Prostate gland (tissue), 2 donors: ENCODE results near the gene PRKAB1. TPM values are rescaled to one million over a fixed set of nuclear protein-coding genes. Genes with fewer than 3 reads are reported as not detected.

Experiments
- DNase-seq: peaks from one replicate; pipeline ENCODE4 v3.0.0-alpha.2; 2019; ENCODE audit warnings: low spot score
- H3K27ac ChIP-seq, 2 donors: fragments of 200-600 bp; sonication (generic); 2 replicates each; pipeline ENCODE4 v1.5.1; 2017 to 2019
- H3K27me3 ChIP-seq: fragments of 200-600 bp; sonication (generic); replicated peaks from 2 replicates; pipeline ENCODE4 v1.5.1; 2019; ENCODE audit not compliant: insufficient read depth
- H3K36me3 ChIP-seq, 2 donors: fragments of 200-600 bp; sonication (generic); 1 replicate in 1 of 2; 2 replicates in 1 of 2; pipeline versions ENCODE4 v1.5.1 to v1.8.1; 2017 to 2019
- H3K4me1 ChIP-seq: fragments of 200-600 bp; sonication (generic); replicated peaks from 2 replicates; pipeline ENCODE4 v1.5.1; 2019
- H3K4me3 ChIP-seq, 2 donors: fragments of 200-600 bp; sonication (generic); 2 replicates each; pipeline ENCODE4 v1.5.1; 2017 to 2019
- H3K9me3 ChIP-seq: fragments of 200-600 bp; sonication (generic); 2 replicates; pipeline ENCODE4 v1.5.1; 2017
- POLR2A ChIP-seq: fragments of 450-650 bp; IDR thresholded peaks from one replicate; pipeline ENCODE4 v1.6.1; 2016; ENCODE audit warnings: antibody characterized with exemption, mild to moderate bottlenecking
- POLR2AphosphoS5 ChIP-seq: sonication (generic); formaldehyde crosslinking; IDR thresholded peaks from one replicate; pipeline ENCODE4 v1.6.1; 2017; ENCODE audit warnings: antibody characterized with exemption
- WGBS: methylation state at CpG from one replicate; pipeline ENCODE4 v1.1.5; 2018; 5-methylcytosine and 5-hydroxymethylcytosine counted together
- intact Hi-C: fragments of 100-400 bp; cut with DNase I; formaldehyde crosslinking; loops from one replicate; pipeline ENCODE4 v1.14.2; 2022
- total RNA-seq, 2 donors: library from RNA; depleted of rRNA; stranded (reverse); fragments of >200 nt; gene quantifications; one replicate each; pipeline ENCODE4 v1.1.0, GENCODE V29; 2016
- TF ChIP-seq, protein P1 (sequence below), 4 experiments: fragments of 200-600 bp in 2 of 4; fragments of 450-650 bp in 2 of 4; sonication (generic) in 2 of 4; IDR thresholded peaks; 1 replicate in 3 of 4; 2 replicates in 1 of 4; pipeline ENCODE4 v1.5.1; 2016 to 2019; ENCODE audit warnings: antibody characterized with exemption in 4 of 4, mild to moderate bottlenecking in 2 of 4, moderate library complexity in 2 of 4

The PRKAB1 gene
- total RNA-seq, 2 donors from 2014 or later: 17.3 to 36.7 TPM

DNA sequence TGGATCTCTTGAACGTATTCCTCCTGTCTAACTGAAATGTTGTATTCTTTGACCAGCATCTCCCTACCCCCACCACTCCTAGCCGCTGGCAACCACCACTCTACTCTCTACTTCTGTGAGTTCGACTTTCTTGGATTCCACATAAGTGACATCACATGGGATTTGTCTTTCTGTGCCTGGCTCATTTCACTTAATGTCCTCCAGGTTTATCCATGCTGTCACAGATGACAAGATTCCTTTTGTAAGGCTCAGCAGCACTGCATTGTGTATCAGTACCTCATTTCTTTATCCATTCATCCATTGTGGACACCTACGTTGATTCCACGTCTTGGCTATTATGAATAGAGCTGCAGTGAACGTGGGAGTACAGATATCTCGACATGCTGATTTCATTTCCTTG, 10.5 kb downstream of the PRKAB1 start:
- no peaks in the 10 kb centered on the region for H3K27me3 ChIP-seq
- intact Hi-C loops: no loop called here
- TF ChIP-seq POLR2AphosphoS5: no peak
- TF ChIP-seq POLR2A: no peak
- TF ChIP-seq, protein P1, sequence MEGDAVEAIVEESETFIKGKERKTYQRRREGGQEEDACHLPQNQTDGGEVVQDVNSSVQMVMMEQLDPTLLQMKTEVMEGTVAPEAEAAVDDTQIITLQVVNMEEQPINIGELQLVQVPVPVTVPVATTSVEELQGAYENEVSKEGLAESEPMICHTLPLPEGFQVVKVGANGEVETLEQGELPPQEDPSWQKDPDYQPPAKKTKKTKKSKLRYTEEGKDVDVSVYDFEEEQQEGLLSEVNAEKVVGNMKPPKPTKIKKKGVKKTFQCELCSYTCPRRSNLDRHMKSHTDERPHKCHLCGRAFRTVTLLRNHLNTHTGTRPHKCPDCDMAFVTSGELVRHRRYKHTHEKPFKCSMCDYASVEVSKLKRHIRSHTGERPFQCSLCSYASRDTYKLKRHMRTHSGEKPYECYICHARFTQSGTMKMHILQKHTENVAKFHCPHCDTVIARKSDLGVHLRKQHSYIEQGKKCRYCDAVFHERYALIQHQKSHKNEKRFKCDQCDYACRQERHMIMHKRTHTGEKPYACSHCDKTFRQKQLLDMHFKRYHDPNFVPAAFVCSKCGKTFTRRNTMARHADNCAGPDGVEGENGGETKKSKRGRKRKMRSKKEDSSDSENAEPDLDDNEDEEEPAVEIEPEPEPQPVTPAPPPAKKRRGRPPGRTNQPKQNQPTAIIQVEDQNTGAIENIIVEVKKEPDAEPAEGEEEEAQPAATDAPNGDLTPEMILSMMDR (IDR thresholded peaks at IDR 0.05): no peak
- no peak overlapping the region for H3K27ac ChIP-seq
- no peaks in the 10 kb centered on the region for H3K4me1 ChIP-seq
- 91% methylated on average over 7 of the region's 7 CpGs for WGBS
- peaks cover 12 to 54% of the 10 kb centered on the region in 2 donors for H3K36me3 ChIP-seq
- DNase-seq: no peak
- H3K4me3 ChIP-seq: no peak overlapping the region
- no peaks in the 10 kb centered on the region for H3K9me3 ChIP-seq

DNA sequence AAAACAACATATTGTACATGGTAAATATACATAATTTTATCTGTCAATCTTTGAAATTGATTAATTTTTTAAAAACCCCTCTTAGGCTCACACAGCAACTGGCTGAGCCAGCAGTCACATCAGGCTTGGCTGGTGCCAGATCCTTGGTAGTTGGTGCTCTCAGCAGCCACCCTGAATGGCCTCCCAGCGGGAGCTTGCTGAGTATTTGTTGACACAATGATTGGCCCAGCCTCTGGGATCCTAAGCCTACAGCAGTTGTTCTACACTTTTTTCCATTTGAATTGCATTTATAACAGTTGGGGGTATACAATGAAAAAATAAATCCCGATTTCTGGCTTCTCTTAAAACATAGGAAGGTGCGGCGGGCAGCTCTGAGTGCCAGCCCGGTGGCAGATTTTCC, 11.1 kb downstream of the PRKAB1 start:
- Histone ChIP-seq H3K36me3 (peaks cover 12 to 52% of the 10 kb centered on the region in 2 donors), H3K9me3 (no peaks in the 10 kb centered on the region), H3K4me1 (no peaks in the 10 kb centered on the region), H3K27me3 (no peaks in the 10 kb centered on the region), H3K27ac (no peak overlapping the region), H3K4me3 (no peak overlapping the region)
- DNase-seq: no peak
- 89% methylated on average over 5 of the region's 5 CpGs for WGBS
- intact Hi-C loops: no loop called here
- no peak for TF ChIP-seq POLR2AphosphoS5
- TF ChIP-seq, protein P1 (IDR thresholded peaks at IDR 0.05): no peak
- no peak for TF ChIP-seq POLR2A

- no peak for DNase-seq
- Histone ChIP-seq H3K9me3 (no peaks in the 10 kb centered on the region), H3K4me3 (no peak overlapping the region), H3K27ac (no peak overlapping the region), H3K27me3 (no peaks in the 10 kb centered on the region), H3K36me3 (peaks cover 12 to 48% of the 10 kb centered on the region in 2 donors), H3K4me1 (no peaks in the 10 kb centered on the region)
- intact Hi-C loops: no loop called here
- WGBS: 83% methylated on average over 10 of the region's 10 CpGs
- no peak for TF ChIP-seq POLR2A
- TF ChIP-seq POLR2AphosphoS5: no peak
- TF ChIP-seq, protein P1 (IDR thresholded peaks at IDR 0.05): no peak
Observed at GRCh38 chr12:119679490-119679889, 11.6 kb downstream of the PRKAB1 start.

- intact Hi-C loops: no loop called here
- WGBS: 71% methylated on average over 8 of the region's 8 CpGs
- TF ChIP-seq, protein P1 (IDR thresholded peaks at IDR 0.05): no peak
- no peak for TF ChIP-seq POLR2AphosphoS5
- TF ChIP-seq POLR2A: no peak
- H3K4me3 ChIP-seq: no peak overlapping the region
- no peaks in the 10 kb centered on the region for H3K9me3 ChIP-seq
- H3K4me1 ChIP-seq: no peaks in the 10 kb centered on the region
- no peak for DNase-seq
- peaks cover 12 to 37% of the 10 kb centered on the region in 2 donors for H3K36me3 ChIP-seq
- no peaks in the 10 kb centered on the region for H3K27me3 ChIP-seq
- no peak overlapping the region for H3K27ac ChIP-seq
Observed at GRCh38 chr12:119681111-119681510, 13.2 kb downstream of the PRKAB1 start.

DNA sequence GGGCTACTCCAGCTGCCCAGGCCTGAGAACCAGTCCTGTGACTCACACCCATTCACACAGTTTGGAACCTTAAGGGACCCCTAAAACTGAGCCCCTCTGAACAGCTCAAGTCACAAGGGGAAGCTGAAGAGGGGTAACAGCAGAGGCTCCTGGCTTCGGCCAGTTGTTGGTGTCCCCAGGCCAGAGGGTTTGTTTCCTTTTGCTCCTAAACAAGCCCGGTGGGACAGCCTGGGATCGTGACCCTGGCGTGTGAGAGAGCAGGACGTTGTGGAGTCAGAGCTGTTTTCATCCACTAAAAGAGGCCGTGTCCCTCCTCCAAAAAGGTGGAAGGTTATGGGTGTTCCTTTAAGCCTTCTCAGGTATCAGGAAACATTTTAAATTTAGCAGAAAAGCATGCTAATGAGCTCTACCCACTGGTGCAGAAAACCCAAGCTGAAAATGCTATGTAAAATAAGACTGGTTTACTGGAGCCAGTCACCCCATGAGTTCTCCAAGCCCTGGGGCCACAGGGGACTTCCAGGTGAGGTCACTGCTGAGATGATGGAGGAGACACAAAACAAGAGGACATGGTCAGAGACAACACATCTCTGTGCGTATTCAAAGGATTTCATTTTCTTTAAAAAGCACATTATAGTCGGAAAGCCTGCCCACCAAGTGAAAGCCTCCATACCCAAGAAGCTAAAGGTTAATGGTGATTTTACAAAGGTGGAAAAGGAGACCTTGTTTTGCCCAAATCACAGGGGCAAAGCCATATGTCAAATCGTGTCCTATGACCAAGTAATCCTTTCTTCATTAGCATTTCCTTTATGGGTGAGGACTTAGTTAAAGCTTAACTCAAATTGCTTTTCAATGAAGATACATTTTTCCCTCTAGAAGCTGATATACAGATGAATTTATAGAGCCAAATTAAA, 14.1 kb downstream of the PRKAB1 start:
- no peaks in the 10 kb centered on the region for H3K27me3 ChIP-seq
- H3K36me3 ChIP-seq: peaks cover 4 to 29% of the 10 kb centered on the region in 2 donors
- no peak overlapping the region for H3K27ac ChIP-seq
- no peaks in the 10 kb centered on the region for H3K9me3 ChIP-seq
- H3K4me1 ChIP-seq: no peaks in the 10 kb centered on the region
- no peak for DNase-seq
- no peak overlapping the region for H3K4me3 ChIP-seq
- intact Hi-C loops: no loop called here
- 75% methylated on average over 9 of the region's 9 CpGs for WGBS
- TF ChIP-seq POLR2AphosphoS5 (no peak), POLR2A (no peak)
- TF ChIP-seq, protein P1 (IDR thresholded peaks at IDR 0.05): no peak
